ENCODE results near the gene CHD9NB.
A peak's percentile ranks its signal among the peaks of the same experiment; 100 is the strongest.
"Not testable (repeated sequence)": the region's sequence is repeated elsewhere in the genome, so short reads cannot be mapped to it uniquely, and the experiment has no call there.

Gene CHD9NB

DNA sequence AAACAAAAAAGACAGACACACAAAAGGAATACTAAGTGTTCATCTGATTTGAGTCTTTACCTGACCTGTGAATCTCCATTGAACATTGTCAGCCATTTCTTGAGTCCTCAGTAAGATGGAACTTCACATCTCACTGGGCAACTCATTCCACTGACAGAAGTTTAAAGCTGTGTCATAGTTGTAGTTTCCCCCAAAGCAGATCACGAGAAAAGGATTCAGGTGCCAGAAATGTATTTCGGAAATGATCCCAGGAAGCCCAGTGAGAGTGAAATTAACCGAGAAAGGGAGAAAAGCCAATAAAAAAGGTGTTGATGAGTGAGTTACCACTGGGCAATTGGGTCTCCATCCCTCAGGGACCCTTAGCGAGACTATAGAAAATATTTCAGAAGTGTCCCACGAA lies 8.6 kb upstream of the CHD9NB start:
- no peak for FAIRE-seq

DNA sequence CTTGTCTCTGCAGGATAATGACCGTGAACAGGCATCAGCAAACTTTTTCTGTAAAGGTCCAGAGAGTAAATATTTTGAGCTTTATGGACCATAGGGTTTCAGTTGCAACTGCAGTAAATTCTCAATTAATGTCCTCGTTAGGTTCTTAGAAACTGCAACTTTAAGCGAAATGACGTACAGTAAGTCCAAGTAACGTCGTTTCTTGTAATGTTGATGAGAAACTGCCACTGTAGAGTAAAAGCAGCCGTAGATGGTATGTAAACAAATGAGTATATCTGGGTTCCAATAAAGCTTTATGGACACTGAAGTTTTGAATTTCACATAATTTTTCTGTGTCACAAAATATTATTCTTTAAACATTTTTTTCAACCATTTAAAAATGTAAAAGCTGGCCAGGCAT lies 7.0 kb upstream of the CHD9NB start:
- no peak for DNase-seq (ENCODE audit: extremely low spot score, insufficient read length, low read depth)
- no peak for FAIRE-seq

More for the DNA sequence above, 8.6 kb upstream of the CHD9NB start:
- DNase-seq (ENCODE audit: extremely low spot score, insufficient read length, low read depth): no peak

DNA sequence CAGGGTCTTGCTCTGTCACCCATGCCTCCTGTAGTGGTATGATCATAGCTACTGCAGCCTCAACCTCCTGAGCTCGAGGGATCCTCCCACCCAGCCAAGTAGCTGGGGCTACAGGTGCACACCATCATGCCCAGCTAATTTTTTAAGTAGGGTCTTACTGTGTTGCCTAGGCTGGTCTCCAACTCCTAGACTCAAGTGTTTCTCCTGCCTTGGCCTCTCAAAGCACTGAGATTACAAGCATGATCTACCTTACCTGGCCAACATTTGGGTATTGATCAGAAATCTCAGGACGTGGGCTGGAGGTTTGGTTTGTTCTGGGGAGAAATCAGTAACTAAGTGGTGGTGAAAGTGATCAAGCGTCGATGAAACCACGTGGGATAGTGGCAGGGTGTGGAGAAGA lies 6.2 kb upstream of the CHD9NB start:
- FAIRE-seq (no peak), DNase-seq (ENCODE audit: extremely low spot score, insufficient read length, low read depth) (no peak)

DNA sequence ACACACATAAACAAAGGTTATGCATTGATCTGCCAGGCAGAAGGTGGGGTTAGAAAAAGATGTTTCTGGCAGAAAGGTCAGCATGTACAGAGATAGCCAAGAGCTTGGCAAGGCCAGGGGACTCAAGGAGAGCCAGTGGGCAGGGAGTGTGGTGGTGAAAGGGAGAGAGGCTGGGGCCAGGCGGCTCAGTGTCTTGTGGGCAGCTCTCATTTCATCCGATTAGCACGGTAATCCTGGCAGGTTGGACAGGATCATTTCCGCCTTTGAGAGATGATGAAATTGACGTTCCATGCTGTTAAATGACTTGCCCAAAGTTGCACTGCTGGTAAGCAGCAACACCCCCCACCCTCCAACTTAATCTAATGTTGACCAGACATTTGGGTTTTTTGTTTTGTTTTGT lies 5.7 kb upstream of the CHD9NB start:
- FAIRE-seq: no peak
- no peak for DNase-seq (ENCODE audit: extremely low spot score, insufficient read length, low read depth)

DNA sequence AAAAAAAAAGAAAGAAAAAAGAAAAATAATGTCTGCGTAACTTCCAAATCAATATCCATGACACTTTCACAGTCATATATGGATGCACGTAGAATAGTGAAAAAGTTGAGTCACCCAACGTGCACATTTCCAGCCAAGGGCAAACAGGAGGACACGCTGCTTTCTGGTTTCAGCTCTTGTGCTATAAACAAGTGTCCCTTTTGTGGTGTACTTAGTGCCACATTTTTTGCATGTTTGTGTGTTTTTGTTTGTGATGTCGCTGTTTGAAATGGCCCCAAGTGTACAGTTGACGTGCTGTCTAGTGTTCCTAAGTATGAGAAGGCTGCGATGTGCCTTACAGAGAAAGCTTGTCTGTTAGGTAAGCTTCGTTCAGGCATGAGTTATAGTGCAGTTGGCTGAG lies 5.0 kb upstream of the CHD9NB start:
- no peak for DNase-seq (ENCODE audit: extremely low spot score, insufficient read length, low read depth)
- no peak for FAIRE-seq

DNA sequence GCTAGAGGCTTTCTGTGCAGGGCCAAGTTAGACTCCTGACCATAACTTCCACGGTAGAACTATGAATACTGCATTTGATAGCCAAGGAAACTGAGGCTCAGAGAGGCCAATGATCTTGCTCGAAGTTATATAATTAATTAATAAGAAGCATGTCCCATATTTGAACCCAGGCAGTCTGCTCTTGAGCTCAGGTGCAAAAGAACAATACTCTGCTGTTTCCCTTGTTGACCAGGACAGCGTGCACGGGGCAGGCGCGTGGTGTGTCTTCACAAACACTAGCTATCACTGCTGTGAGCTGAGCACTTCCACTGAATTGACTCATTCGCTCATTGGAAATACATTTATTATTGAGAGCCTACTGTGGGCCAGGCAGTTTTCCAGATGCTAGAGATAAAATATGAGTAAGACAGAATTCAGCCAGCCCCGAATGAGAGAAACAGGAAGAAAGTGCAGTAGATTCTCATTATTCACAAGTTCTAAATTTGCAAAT lies 3.7 kb upstream of the CHD9NB start:
- FAIRE-seq (no peak), DNase-seq (ENCODE audit: extremely low spot score, insufficient read length, low read depth) (no peak)

DNA sequence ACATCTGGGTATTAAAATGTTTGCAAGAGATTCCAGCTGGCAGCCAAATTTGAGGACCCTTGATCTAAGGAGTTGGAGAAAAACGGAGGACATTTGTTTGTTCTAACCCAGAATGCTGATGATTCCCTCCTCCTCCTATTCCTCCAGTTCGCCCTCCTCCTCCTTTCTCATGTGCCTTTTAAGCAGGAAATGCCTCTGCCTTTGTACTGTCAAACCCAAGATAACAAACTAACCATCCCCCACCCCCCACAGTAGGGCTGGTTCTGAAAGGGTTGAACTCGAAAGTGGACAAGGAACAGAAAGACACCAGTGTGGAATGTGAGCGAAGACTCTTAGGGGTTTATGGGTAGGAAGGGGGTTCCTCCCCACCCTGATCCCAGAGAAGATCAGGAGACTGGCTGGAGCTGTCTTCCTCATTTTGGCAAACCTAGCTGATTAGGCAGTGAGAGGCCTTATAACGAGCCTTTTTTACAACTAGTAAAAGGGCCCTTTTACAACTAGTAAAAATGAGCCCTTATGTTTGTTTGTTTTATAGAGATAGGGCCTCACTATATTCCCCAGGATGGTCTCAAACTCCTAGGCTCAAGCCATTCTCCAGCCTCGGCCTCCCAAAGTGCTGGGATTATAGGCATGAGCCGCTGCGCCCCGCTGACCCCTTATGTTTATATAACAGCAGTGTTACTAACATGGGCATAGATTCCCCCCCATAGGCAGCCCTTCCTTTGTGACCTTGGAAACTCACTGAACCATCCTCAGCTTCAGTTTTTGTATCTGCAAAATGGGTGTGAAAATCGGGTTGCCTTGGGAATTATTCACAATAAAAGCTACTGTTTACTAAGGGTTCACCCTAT lies 3.1 kb upstream of the CHD9NB start:
- DNase-seq (ENCODE audit: extremely low spot score, insufficient read length, low read depth): no peak
- peak; percentile 5 for FAIRE-seq

DNA sequence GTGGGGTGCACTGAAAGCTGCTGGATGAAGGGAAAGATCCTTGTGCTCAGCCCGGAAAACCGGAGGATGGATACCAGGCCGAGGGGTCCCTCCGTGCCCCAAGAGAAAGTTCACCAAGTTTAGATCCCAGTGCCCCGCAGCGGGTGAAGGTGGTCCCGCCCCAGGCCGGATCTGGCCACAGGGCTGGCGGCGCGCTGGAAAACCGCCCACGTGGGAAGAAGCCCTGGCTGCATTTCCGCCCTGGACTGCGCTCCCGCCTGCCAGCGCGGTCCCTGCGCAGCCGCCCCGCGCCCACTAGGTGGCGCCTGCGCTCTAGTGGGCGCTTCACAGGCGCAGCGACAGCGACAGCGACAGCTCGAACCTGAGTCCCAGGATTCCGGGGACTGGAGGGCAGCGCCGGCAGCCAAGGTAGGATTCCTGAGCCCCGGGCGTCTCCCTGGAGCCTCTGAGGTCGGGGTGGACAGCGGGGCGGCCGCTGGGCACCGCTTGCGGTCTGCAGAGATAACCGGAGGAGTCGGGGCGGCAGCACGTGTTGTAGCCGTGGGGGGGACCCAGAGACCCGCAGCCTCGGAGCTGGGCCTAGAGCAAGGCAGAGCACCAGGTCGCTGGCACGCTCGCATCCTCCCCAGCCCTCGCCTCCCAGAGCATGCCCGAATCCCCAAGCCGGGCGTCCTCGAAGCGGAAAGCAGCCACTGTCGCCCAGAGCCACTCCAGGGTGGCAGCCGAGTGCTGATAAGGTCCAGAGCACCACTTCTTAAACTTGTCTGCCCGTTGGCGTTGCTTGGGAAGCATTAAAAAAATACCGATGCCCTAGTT lies 2.2 kb upstream of the CHD9NB start, which contains the start of gene CHD9:
Gene CHD9, plus strand, starts transcription at position 322 of the 816 bp plus-strand sequence. CDS start 101,099 bp downstream, outside the sequence.
- FAIRE-seq: peak; percentile 69
- peak; percentile 87 for DNase-seq (ENCODE audit: extremely low spot score, insufficient read length, low read depth)

DNA sequence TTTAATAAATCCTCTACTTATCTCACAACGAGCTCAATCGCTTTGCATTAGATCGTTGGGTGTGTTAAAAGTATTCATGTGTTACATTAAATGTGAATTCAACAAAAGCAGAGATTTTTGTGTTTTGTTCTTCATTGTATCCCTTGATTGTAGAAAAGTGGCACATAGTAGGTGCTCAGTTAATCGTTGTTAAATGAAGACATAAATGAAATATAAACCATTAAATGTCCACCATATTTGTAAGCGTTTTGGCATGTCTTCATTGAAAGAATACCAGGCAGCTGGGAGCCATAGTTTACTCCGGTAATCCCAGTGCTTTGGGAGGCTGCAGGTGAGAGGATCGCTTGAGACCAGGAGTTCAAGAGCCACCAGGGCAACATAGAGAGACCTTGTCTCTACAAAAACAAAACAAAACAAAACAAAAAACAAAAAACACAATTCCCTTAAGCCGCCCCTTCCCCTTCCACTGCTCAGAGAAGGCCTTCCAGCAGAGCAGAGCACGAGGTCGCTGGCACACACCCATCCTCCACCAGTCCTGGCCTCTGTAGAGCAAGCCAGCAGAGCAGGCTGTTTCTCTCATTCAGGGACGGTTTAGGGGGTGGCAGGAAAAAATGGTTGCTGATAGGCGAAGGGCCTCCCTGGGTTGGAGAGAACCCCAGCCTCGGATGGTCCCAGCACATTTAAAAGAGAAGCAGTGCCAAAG lies 1.4 kb upstream of the CHD9NB start:
- FAIRE-seq: no peak
- DNase-seq (ENCODE audit: extremely low spot score, insufficient read length, low read depth): no peak

DNA sequence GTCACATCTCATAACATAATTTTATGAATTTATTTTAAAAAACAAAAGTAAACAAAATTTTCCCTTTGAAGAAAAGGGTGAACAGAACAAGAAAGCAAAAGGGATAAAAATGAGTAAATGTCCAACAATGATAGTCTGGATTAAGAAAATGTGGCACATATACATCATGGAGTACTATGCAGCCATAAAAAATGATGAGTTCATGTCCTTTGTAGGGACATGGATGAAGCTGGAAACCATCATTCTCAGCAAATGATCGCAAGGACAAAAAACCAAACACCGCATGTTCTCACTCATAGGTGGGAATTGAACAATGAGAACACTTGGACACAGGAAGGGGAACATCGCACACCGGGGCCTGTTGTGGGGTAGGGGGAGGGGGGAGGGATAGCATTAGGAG lies 1.4 kb downstream of the CHD9NB start:
- FAIRE-seq; DNase-seq (ENCODE audit: extremely low spot score, insufficient read length, low read depth): not testable (repeated sequence)

DNA sequence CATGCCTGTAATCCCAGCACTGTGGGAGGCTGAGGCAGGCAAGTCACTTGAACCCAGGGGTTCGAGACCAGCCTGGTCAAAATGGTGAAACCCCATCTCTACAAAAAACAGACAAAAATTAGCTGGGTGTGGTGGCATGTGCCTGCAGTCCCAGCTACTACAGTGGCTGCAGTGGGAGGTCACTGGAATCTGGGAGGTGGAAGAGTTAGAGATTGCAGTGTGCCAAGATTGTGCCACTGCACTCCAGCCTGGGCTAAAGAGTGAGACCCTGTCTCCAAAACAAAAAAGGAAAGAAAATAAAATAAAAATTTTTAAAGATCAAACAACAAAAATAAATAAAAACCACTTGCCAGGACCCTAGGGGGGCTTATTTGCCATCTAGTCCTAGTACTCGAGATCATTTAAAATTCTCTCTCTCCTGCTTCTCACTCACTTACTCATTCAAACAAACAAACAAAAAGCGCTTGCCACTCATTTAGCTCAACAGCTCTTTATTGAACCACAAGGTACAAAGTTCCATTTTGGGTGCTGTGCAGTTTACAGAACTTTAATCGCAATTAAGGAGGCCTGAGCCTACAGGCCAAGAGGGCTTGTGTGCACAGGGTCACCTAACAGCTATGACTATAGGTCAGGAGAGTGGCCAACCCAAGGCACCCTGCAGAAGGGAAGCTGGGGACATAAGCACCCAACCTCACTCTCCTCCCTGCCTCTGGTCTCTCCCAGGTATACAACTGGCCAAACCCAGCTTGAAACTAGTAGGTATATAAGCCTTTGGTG lies 4.4 kb downstream of the CHD9NB start:
- FAIRE-seq (no peak), DNase-seq (ENCODE audit: extremely low spot score, insufficient read length, low read depth) (no peak)

DNA sequence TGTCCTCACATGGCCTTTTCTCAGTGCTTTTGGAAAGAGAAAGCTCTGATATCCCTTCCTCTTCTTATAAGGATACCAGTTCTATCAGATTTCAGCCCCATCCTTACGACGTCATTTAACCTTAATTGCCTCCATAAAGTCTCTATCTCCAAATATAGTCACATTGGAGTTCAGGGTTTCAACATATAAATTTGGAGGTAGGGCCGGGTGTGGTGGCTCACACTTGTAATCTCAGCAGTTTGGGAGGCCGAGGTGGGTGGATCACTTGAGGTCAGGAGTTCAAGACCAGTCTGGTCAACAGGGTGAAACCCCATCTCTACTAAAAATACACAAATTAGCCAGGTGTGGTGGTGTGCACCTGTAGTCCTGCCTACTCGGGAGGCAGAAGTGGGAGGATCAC lies 5.2 kb downstream of the CHD9NB start:
- FAIRE-seq; DNase-seq (ENCODE audit: extremely low spot score, insufficient read length, low read depth): not testable (repeated sequence)

DNA sequence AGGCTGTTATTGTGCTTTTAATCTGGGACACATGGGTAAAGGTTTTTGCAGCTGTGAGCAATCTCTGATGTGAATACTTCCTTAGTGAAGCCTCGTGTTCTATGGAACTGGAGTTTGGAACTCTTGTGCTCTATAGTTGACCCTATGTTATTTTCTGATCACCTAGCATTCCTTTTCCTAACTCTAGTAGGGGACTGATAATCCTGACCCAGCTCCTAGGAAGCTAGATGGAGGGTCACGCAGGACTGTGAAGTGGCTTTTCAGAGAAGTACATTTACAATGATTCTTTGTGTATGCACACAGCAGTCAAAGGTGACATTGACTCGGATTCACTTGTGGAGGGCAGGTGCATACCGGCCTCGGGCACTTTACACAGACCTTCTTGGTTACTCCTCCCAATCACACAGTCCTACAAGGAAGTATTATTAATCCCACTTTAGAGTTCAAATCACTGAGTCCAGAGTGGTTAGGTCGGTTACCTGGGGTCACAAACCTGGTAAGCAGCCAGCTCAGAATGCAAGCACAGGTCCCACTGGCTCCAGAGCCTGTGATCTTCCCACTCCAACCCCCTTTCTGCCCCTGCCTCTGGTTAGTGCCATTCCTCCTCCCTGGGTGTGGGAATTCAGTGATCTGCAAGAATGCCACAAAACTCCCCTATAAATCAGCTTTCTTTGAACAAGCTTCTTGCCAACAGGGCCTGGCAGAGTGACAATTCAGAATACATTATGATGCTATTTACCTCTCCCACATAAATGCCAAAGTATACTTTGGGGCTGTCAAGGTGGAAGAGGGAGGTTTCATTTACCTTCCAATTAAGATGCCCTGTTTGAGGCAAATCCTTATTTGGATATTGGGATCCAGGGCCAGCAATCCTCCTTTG lies 7.1 kb downstream of the CHD9NB start:
- FAIRE-seq: no peak
- no peak for DNase-seq (ENCODE audit: extremely low spot score, insufficient read length, low read depth)

DNA sequence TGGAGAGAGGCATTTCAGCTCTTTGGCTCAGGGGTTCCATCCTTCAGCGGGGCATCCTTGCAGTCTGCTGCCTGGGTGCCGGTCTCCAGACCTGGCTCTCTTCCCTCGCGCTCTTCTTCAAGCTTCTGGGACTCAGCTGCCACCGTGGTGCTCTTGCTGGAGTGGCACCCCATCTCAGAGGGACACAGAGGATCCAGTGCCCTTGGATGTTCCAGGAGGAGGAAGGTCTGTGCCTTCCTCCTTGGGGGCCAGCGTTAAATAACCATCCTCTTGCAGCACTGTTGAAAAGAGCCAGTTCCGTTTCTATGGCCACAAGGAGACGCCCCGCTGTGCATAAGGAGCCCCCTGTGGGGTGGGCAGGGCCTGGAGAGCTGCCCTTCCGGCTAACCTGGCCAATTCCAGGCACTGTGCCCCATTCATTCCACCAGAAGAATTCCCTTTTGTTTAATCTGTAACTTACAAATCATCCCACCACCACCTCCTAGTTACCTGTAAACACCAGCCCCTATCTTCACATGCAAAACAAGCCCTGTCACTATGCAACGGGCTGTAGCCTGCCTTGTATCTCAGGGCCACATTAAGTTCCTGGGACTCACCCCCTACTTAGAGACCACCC lies 8.6 kb downstream of the CHD9NB start:
- DNase-seq (ENCODE audit: extremely low spot score, insufficient read length, low read depth) (no peak), FAIRE-seq (no peak)

DNA sequence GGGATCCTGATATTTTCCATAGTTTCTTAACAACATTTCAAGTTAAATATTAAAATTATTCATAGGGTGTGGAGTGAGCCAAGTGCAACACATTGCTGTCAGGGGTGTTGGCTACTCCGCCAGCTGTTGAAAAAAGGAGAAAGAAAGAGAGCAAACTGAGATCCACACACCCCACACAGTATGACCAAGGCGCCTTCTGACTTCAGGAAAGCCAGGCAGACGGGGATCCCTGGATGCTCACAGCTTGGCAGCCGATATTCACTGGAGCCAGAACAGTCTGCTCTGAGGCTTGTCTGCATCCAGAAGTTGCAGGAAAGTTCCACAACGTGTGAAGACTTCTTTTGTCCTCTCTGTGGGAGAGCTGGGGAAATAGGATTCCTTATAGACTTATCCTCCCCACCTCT lies 9.3 kb downstream of the CHD9NB start:
- DNase-seq (ENCODE audit: extremely low spot score, insufficient read length, low read depth) (no peak), FAIRE-seq (no peak)

DNA sequence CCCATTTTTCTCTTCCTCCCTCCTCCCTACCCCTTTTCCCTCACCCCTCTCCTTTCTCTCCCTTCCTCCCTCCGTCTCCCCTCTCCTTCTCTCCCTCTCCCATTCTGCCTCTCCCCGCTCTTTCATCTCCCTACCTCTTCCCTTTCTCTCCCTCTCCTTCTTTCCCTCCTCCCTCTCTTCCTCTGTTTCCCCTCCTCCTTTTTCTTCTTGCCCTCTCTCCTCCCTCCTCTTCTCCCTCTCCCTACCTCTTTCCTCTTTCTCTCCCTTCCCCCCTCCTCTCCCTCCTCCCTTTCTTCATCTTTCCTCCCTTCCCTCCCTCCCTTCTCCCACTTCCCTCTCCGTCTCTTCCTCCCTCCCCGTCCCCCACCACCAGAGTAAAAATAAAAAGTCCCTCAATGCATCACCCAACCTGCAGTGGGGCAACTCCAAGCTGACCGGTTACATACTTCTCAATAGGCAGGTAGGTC lies 10.4 kb downstream of the CHD9NB start:
- DNase-seq (ENCODE audit: extremely low spot score, insufficient read length, low read depth): no peak
- FAIRE-seq: no peak

DNA sequence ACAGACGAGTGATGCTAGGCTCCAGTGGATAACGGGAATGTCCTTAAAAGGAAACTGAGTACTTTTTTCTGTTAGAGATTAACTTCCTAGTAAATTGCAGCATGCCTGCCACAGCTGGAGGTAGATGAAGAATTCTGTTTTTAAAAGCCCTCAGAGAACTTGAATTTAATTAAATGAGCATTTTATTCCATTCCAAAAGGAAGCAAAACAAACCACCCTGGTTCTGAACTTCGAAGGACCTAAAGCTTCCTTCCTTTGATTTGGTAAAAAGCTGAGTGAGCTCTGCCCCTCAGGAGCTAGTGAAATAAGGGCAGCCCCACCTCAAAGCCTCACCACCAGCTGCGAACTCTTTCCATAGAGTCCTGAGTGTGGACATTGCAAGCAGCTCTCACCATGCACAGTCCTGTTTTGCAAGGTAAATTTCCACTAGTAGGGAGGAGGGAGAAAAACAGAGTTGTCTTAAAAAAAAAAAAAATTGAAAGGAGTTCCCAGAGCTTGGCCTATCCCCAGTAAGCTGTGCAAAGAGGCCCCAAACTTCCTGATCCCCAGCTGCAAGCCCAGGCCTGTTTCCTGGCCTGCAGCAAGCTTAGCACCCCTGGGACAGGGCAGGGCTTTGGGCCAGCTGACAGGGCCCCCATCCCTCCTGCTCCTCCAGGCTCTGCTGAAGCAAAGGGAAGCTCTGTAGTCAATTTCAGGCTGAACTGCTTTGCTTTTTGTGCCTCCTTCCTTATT lies 11.2 kb downstream of the CHD9NB start:
- FAIRE-seq (no peak), DNase-seq (ENCODE audit: extremely low spot score, insufficient read length, low read depth) (no peak)
